Activated naive CD8-positive, alpha-beta T cell treated with anti-CD3 and anti-CD28 coated beads, Interleukin-2, amount 50 U/mL, for 24 hours (primary cell): ENCODE data around the gene WARS2.
"Not testable (repeated sequence)": the region's sequence is repeated elsewhere in the genome, so short reads cannot be mapped to it uniquely, and the experiment has no call there.

Experiments used
- ATAC-seq: fragments of 150-1000 bp; cut with Tn5 transposase; one replicate; pipeline ENCODE4 v1.10.0; 2021
- DNase-seq: peaks from one replicate; pipeline ENCODE4 v3.0.0; 2021
- H3K27ac Mint-ChIP-seq: one replicate; pipeline ENCODE4 v1.8.0; 2021; ENCODE audit warnings: mild to moderate bottlenecking, mixed read lengths
- H3K27me3 Mint-ChIP-seq: one replicate; pipeline ENCODE4 v1.8.0; 2021; ENCODE audit warnings: mixed read lengths
- H3K36me3 Mint-ChIP-seq: one replicate; pipeline ENCODE4 v1.8.0; 2021; ENCODE audit warnings: low read depth, mixed read lengths
- H3K4me1 Mint-ChIP-seq: one replicate; pipeline ENCODE4 v1.8.0; 2021; ENCODE audit warnings: mixed read lengths
- H3K4me3 Mint-ChIP-seq: one replicate; pipeline ENCODE4 v1.8.0; 2021; ENCODE audit warnings: mild to moderate bottlenecking, moderate library complexity, mixed read lengths
- H3K9me3 Mint-ChIP-seq: one replicate; pipeline ENCODE4 v1.8.0; 2021; ENCODE audit warnings: mixed read lengths

WARS2 gene

GRCh38 chr1:119140177-119141019, at the start of gene WARS2:
Gene WARS2, minus strand, starts transcription at chr1:119140653. Its CDS starts 9 bp downstream, at chr1:119140644.
- ATAC-seq (peak; percentile 95), DNase-seq (peak; percentile 90)
- H3K9me3 Mint-ChIP-seq, result no peaks in the 10 kb centered on the region
- no peaks in the 10 kb centered on the region for H3K27me3 Mint-ChIP-seq
- H3K4me3 Mint-ChIP-seq, result no peak within 1 kb of the TSS
- H3K36me3 Mint-ChIP-seq, result peaks cover 17% of the 10 kb centered on the region
- peaks cover 20% of the 10 kb centered on the region for H3K4me1 Mint-ChIP-seq
- H3K27ac Mint-ChIP-seq, result no peak within 1 kb of the TSS

DNA sequence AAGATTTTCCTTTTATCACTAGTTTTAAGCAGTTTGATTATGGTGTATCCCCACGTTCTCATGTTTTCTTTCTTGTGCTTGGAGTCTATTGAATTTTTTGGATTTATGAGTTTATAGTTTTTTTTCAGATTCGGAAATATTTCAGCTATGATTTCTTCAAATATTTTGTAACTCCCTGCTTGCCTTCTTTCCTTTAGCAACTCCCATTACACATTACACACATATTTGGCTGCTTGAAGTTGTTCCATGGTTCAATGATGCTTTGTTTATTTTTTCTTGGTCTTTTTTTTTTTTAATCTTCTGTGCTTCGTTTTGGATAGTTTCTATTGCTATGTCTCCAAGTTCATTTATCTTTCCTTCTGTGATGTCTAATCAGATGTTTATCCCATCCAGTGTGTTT, 48.5 kb upstream of the WARS2 start:
- ATAC-seq, result no peak
- H3K36me3 Mint-ChIP-seq, result peaks cover 50% of the 10 kb centered on the region

GRCh38 chr1:119187416-119187815, 47.0 kb upstream of the WARS2 start:
- ATAC-seq (no peak), DNase-seq (no peak)
- H3K27ac Mint-ChIP-seq, result no peak overlapping the region
- H3K36me3 Mint-ChIP-seq, result peaks cover 55% of the 10 kb centered on the region
- no peaks in the 10 kb centered on the region for H3K4me1 Mint-ChIP-seq
- no peaks in the 10 kb centered on the region for H3K27me3 Mint-ChIP-seq
- H3K9me3 Mint-ChIP-seq, result peaks cover 12% of the 10 kb centered on the region
- no peak overlapping the region for H3K4me3 Mint-ChIP-seq

More for the DNA sequence above, 48.5 kb upstream of the WARS2 start:
- Mint-ChIP-seq H3K4me3 (no peak overlapping the region), H3K4me1 (no peaks in the 10 kb centered on the region), H3K9me3 (peaks cover 15% of the 10 kb centered on the region), H3K27ac (no peak overlapping the region), H3K27me3 (no peaks in the 10 kb centered on the region)
- no peak for DNase-seq

GRCh38 chr1:119186471-119186870, 46.0 kb upstream of the WARS2 start:
- no peak for DNase-seq
- Mint-ChIP-seq H3K27me3 (no peaks in the 10 kb centered on the region), H3K4me1 (no peaks in the 10 kb centered on the region), H3K9me3 (peaks cover 17% of the 10 kb centered on the region), H3K4me3 (no peak overlapping the region), H3K27ac (no peak overlapping the region), H3K36me3 (peaks cover 55% of the 10 kb centered on the region)
- ATAC-seq, result no peak

- Mint-ChIP-seq H3K9me3 (peaks cover 17% of the 10 kb centered on the region), H3K36me3 (peaks cover 51% of the 10 kb centered on the region), H3K27me3 (no peaks in the 10 kb centered on the region), H3K4me1 (no peaks in the 10 kb centered on the region), H3K4me3 (no peak overlapping the region), H3K27ac (no peak overlapping the region)
- ATAC-seq, result no peak
- no peak for DNase-seq
Observed at GRCh38 chr1:119184972-119185371, 44.5 kb upstream of the WARS2 start.

GRCh38 chr1:119181218-119181617, 40.8 kb upstream of the WARS2 start:
- peaks cover 21% of the 10 kb centered on the region for H3K9me3 Mint-ChIP-seq
- peaks cover 50% of the 10 kb centered on the region for H3K36me3 Mint-ChIP-seq
- H3K4me3 Mint-ChIP-seq, result no peak overlapping the region
- no peak overlapping the region for H3K27ac Mint-ChIP-seq
- ATAC-seq (no peak), DNase-seq (no peak)
- no peaks in the 10 kb centered on the region for H3K27me3 Mint-ChIP-seq
- no peaks in the 10 kb centered on the region for H3K4me1 Mint-ChIP-seq

- H3K36me3 Mint-ChIP-seq, result peaks cover 61% of the 10 kb centered on the region
- no peak for ATAC-seq
Observed at GRCh38 chr1:119179051-119179450, 38.6 kb upstream of the WARS2 start.

DNA sequence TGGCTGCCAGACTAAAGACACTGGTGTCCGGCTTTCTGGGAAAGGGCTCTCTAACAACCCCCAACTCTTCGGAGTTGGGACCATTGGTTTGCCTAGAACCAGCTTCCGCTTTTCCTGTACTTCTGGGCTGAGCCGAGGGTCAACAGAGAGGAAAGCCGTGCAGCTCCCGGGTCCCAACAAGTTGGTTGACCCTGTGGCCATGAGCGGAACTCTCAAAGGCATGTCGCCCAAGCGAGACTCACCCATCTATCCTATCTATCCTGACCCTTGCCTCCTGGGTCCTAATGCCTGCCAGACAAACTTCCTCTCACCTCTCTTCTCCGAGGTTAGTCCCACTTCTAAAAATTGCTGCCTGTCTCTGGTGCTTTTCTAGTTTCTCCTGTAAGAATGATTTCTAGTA, 32.5 kb upstream of the WARS2 start:
- not testable (repeated sequence) for ATAC-seq, H3K4me3 Mint-ChIP-seq, H3K27me3 Mint-ChIP-seq, DNase-seq, H3K4me1 Mint-ChIP-seq, H3K27ac Mint-ChIP-seq
- H3K9me3 Mint-ChIP-seq, result peaks cover 18% of the 10 kb centered on the region
- peaks cover 77% of the 10 kb centered on the region for H3K36me3 Mint-ChIP-seq

More at GRCh38 chr1:119179051-119179450, 38.6 kb upstream of the WARS2 start:
- H3K4me1 Mint-ChIP-seq, result no peaks in the 10 kb centered on the region
- no peaks in the 10 kb centered on the region for H3K27me3 Mint-ChIP-seq
- H3K9me3 Mint-ChIP-seq, result peaks cover 26% of the 10 kb centered on the region
- H3K4me3 Mint-ChIP-seq, result no peak overlapping the region
- no peak overlapping the region for H3K27ac Mint-ChIP-seq
- DNase-seq, result no peak

DNA sequence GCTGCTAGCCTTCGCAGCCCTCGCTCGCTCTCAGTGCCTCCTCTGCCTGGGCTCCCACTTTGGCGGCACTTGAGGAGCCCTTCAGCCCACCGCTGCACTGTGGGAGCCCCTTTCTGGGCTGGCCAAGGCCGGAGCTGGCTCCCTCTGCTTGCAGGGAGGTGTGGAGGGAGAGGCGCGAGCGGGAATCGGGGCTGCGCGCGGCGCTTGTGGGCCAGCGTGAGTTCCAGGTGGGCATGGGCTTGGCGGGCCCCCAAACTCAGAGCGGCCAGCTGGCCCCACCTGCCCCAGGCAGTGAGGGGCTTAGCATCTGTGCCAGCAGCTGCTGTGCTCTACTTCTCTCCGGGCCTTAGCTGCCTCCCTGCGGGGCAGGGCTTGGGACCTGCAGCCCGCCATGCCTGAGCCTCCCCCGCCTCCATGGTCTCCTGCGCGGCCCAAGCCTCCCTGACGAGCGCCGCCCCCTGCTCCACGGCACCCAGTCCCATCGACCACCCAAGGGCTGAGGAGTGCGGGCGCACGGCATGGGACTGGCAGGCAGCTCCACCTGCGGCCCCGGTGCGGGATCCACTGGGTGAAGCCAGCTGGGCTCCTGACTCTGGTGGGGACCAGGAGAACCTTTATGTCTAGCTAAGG, 31.0 kb upstream of the WARS2 start:
- not testable (repeated sequence) for DNase-seq, ATAC-seq, H3K27me3 Mint-ChIP-seq, H3K4me1 Mint-ChIP-seq, H3K27ac Mint-ChIP-seq, H3K9me3 Mint-ChIP-seq, H3K4me3 Mint-ChIP-seq
- H3K36me3 Mint-ChIP-seq, result peaks cover 81% of the 10 kb centered on the region

DNA sequence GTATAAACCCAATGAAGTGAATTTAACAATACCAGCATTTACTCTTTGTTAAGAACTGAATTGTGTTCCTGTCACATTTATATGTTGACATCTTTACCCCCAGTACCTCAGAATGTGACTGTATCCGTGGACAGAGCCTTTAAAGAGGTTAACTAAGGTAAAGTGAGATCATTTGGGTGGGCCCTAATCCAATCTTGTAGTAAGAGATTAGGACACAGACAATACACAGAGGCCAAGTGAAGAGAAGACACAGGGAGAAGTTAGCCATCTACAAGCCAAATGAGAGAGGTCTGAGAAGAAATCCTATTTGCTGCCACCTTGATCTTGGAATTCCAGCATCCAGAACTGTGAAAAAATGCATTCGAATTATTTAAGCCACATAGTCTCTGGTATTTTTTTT, 22.9 kb upstream of the WARS2 start:
- Mint-ChIP-seq H3K4me1 (no peaks in the 10 kb centered on the region), H3K4me3 (no peak overlapping the region), H3K9me3 (no peaks in the 10 kb centered on the region), H3K27ac (no peak overlapping the region), H3K36me3 (peaks cover 66% of the 10 kb centered on the region), H3K27me3 (no peaks in the 10 kb centered on the region)
- no peak for ATAC-seq
- no peak for DNase-seq

DNA sequence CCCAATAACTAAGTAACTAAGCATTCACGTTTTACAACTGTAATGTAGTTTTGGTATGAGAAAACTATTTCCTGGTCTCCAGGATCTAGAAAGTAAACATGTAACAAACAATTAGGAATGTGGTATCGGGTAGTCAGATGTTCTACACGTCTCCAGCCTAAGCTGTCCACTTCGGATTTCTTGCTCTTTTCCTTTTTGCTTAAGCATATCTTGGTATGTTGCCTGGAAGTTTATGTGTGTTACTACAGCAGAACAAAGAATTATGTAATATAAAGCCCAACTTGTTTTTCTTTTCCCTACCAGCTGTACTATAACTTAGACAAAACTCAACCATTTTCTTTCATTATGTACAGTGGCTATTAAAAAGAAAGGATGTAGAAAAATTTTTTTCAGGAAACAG, 20.4 kb upstream of the WARS2 start:
- no peak for ATAC-seq
- Mint-ChIP-seq H3K27me3 (no peaks in the 10 kb centered on the region), H3K4me3 (no peak overlapping the region), H3K4me1 (no peaks in the 10 kb centered on the region), H3K9me3 (no peaks in the 10 kb centered on the region), H3K27ac (no peak overlapping the region), H3K36me3 (peaks cover 65% of the 10 kb centered on the region)
- no peak for DNase-seq

DNA sequence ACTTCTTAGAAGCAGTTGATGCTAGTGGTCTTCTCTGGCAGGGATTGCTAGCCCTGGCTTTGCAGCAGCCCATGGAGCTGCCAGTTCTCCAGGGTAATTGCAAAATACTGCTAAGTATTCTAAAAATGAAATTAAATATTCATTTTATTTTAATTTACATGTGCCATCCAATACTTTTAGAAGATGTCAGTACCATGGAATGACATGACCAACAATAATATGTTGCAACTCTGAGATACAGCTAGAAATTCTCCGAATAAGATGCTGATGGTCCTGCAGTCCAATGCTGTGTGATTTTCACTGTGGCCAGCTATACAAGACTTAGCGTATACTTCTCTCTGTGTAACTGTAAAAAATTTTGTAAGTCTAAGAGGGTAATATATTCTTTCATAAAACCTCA, 20.0 kb upstream of the WARS2 start:
- ATAC-seq (no peak), DNase-seq (no peak)
- Mint-ChIP-seq H3K36me3 (peaks cover 67% of the 10 kb centered on the region), H3K27ac (no peak overlapping the region), H3K9me3 (no peaks in the 10 kb centered on the region), H3K27me3 (no peaks in the 10 kb centered on the region), H3K4me3 (no peak overlapping the region), H3K4me1 (no peaks in the 10 kb centered on the region)

DNA sequence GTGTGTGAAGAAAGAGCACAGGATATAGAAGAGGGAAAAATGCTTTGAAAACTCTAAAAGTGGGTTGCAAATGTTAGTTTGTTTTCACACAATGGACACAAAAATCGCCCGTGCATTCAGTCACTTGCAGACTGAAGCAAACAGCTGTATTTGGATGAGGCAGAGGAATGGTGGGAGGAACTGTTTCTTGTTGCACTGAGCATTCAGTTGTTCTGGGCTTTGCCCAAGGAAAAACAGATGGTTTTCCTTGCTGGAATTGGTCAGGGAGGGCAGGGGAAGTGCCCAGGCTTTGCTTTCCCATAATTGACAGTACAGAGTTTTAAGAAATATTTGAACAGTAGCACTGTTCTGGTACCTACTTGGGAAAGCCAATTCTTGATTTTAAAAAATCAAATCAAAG, 19.5 kb upstream of the WARS2 start:
- ATAC-seq (no peak), DNase-seq (no peak)
- no peaks in the 10 kb centered on the region for H3K4me1 Mint-ChIP-seq
- no peaks in the 10 kb centered on the region for H3K27me3 Mint-ChIP-seq
- H3K36me3 Mint-ChIP-seq, result peaks cover 68% of the 10 kb centered on the region
- no peak overlapping the region for H3K4me3 Mint-ChIP-seq
- no peak overlapping the region for H3K27ac Mint-ChIP-seq
- H3K9me3 Mint-ChIP-seq, result no peaks in the 10 kb centered on the region

- H3K4me1 Mint-ChIP-seq, result no peaks in the 10 kb centered on the region
- no peak for ATAC-seq
- H3K27ac Mint-ChIP-seq, result no peak overlapping the region
- H3K4me3 Mint-ChIP-seq, result no peak overlapping the region
- no peaks in the 10 kb centered on the region for H3K27me3 Mint-ChIP-seq
- no peaks in the 10 kb centered on the region for H3K9me3 Mint-ChIP-seq
- H3K36me3 Mint-ChIP-seq, result peaks cover 71% of the 10 kb centered on the region
- DNase-seq, result no peak
Observed at GRCh38 chr1:119159111-119159510, 18.7 kb upstream of the WARS2 start.

DNA sequence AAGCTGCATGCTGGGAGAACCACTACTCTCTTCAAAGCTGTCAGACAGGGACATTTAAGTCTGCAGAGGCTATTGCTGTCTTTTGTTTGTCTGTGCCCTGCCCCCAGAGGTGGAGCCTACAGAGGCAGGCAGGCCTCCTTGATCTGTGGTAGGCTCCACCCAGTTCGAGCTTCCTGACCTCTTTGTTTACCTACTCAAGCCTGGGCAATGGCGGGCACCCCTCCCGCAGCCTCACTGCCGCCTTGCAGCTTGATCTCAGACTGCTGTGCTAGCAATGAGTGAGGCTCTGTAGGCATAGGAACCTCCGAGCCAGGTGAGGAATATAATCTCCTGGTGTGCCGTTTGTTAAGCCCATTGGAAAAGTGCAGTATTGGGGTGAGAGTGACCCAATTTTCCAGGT, 16.3 kb upstream of the WARS2 start:
- not testable (repeated sequence) for H3K4me1 Mint-ChIP-seq, H3K9me3 Mint-ChIP-seq, H3K27me3 Mint-ChIP-seq, ATAC-seq, H3K4me3 Mint-ChIP-seq, DNase-seq, H3K27ac Mint-ChIP-seq
- H3K36me3 Mint-ChIP-seq, result peaks cover 70% of the 10 kb centered on the region
